Endothelial cell of umbilical vein (primary cell): ENCODE results near the gene KCNE3. TPM values are rescaled to one million over a fixed set of nuclear protein-coding genes. Genes with fewer than 3 reads are reported as not detected.

Experiments used
- BruUV-seq: library from RNA; stranded (reverse); fragments of 400-500 nt; replicated peaks from 2 replicates; lab custom pipeline; 2021; lab: Mats Ljungman, UMichigan
- CTCF ChIA-PET: fragments of 300-600, 350-600 bp; sonication (Branson Sonifier 250); formaldehyde crosslinking; loops from one replicate; lab custom pipeline; 2021; ENCODE audit warnings: antibody characterized with exemption, inconsistent platforms; lab: Charles Lee
- POLR2A ChIA-PET: fragments of 300-600, 350-600 bp; sonication (Branson Sonifier 250); formaldehyde crosslinking; loops from one replicate; lab custom pipeline; 2021; ENCODE audit warnings: antibody characterized with exemption, inconsistent platforms; lab: Charles Lee
- DNase-seq: peaks from one replicate; pipeline ENCODE4 v3.0.0-alpha.2; 2011; ENCODE audit warnings: low read depth, low spot score
- FAIRE-seq: peaks from 2 replicates; lab custom pipeline; 2011; peaks lifted over from hg19 to GRCh38; lab: Jason Lieb, UNC
- H2AFZ ChIP-seq: 2 replicates; pipeline ENCODE4 v1.6.0; 2012; ENCODE audit warnings: low read depth, low read length, control low read depth, inconsistent platforms
- H3K27ac ChIP-seq: 2 replicates; pipeline ENCODE4 v1.5.1; 2011; ENCODE audit warnings: low read depth, mild to moderate bottlenecking, control low read depth, low read length, moderate library complexity; ENCODE audit not compliant: insufficient read depth
- H3K27me3 ChIP-seq, 2 experiments: 2 replicates each; pipeline versions ENCODE4 v1.6.0 to v1.6.1; 2011; ENCODE audit warnings: low read length in 2 of 2, mixed read lengths in 1 of 2; ENCODE audit not compliant: control insufficient read depth in 2 of 2, insufficient read depth in 2 of 2
- H3K36me3 ChIP-seq, 2 experiments: 2 replicates in 1 of 2; 3 replicates in 1 of 2; pipeline ENCODE4 v1.5.1; 2011; ENCODE audit warnings: low read length in 2 of 2, mild to moderate bottlenecking in 1 of 2, moderate library complexity in 1 of 2; ENCODE audit not compliant: control insufficient read depth in 2 of 2, insufficient read depth in 2 of 2; ENCODE audit errors: extremely low read depth in 1 of 2
- H3K4me1 ChIP-seq: 3 replicates; pipeline ENCODE4 v1.5.1; 2011; ENCODE audit warnings: mild to moderate bottlenecking, low read length; ENCODE audit not compliant: control insufficient read depth, insufficient read depth; ENCODE audit errors: extremely low read depth
- H3K4me2 ChIP-seq: 2 replicates; pipeline ENCODE4 v1.6.1; 2011; ENCODE audit warnings: low read length, control low read depth, mixed read lengths; ENCODE audit not compliant: insufficient read depth
- H3K4me3 ChIP-seq, 3 experiments: fragments of 200-600 bp in 1 of 3; sonication (generic), shearing (Covaris generic) in 1 of 3; replicated peaks in 1 of 3; 2 replicates each; pipeline ENCODE4 v1.5.1; 2011 to 2016; ENCODE audit warnings: control low read depth in 3 of 3, low read length in 3 of 3, mild to moderate bottlenecking in 2 of 3, inconsistent platforms in 1 of 3, low read depth in 1 of 3, moderate library complexity in 1 of 3; ENCODE audit not compliant: insufficient read depth in 1 of 3
- H3K79me2 ChIP-seq: 2 replicates; pipeline ENCODE4 v1.6.0; 2012; ENCODE audit warnings: low read length, inconsistent platforms; ENCODE audit not compliant: control insufficient read depth, insufficient read depth
- H3K9ac ChIP-seq: replicated peaks from 2 replicates; pipeline ENCODE3; 2011; ENCODE audit warnings: low read length, control low read depth; ENCODE audit not compliant: insufficient read depth; ENCODE audit errors: extremely low read depth
- H3K9me1 ChIP-seq: replicated peaks from 3 replicates; pipeline ENCODE4 v1.6.0; 2011; ENCODE audit warnings: mild to moderate bottlenecking, low read length; ENCODE audit not compliant: control insufficient read depth, insufficient read depth; ENCODE audit errors: extremely low read depth
- H3K9me3 ChIP-seq: replicated peaks from 2 replicates; pipeline ENCODE4 v1.5.1; 2012; ENCODE audit warnings: low read length, inconsistent platforms; ENCODE audit not compliant: control insufficient read depth, insufficient read depth
- H4K20me1 ChIP-seq: replicated peaks from 2 replicates; pipeline ENCODE3; 2011; ENCODE audit warnings: mild to moderate bottlenecking, low read length; ENCODE audit not compliant: control insufficient read depth, insufficient read depth; ENCODE audit errors: extremely low read depth
- EZH2 ChIP-seq: IDR thresholded peaks from 2 replicates; pipeline ENCODE4 v1.6.1; 2012; ENCODE audit warnings: borderline replicate concordance, low read depth, mild to moderate bottlenecking, moderate library complexity, low read length, inconsistent platforms; ENCODE audit not compliant: severe bottlenecking
- FOS ChIP-seq: IDR thresholded peaks from 2 replicates; pipeline ENCODE4 v1.6.1; 2011; ENCODE audit warnings: mild to moderate bottlenecking, low read length, moderate library complexity, borderline replicate concordance; ENCODE audit not compliant: insufficient read depth
- GATA2 ChIP-seq: IDR thresholded peaks from 2 replicates; pipeline ENCODE4 v1.7.0; 2011; ENCODE audit warnings: low read depth, mild to moderate bottlenecking, moderate library complexity, mixed read lengths, low read length; ENCODE audit not compliant: insufficient read length, insufficient read depth
- JUN ChIP-seq: IDR thresholded peaks from 2 replicates; pipeline ENCODE4 v1.6.1; 2011; ENCODE audit warnings: borderline replicate concordance, low read depth; ENCODE audit not compliant: insufficient read length, insufficient read depth
- MYC ChIP-seq: IDR thresholded peaks from one replicate; pipeline ENCODE4 v1.6.1; 2011; ENCODE audit warnings: mild to moderate bottlenecking, low read depth, low read length
- POLR2A ChIP-seq: IDR thresholded peaks from 2 replicates; pipeline ENCODE4 v1.6.1; 2012; ENCODE audit warnings: low read depth, mild to moderate bottlenecking, control low read depth, low read length
- POLR2AphosphoS5 ChIP-seq: IDR thresholded peaks from 2 replicates; pipeline ENCODE4 v1.6.1; 2012; ENCODE audit warnings: low read depth, mild to moderate bottlenecking, control low read depth, low read length, moderate library complexity; ENCODE audit not compliant: insufficient read depth
- dilution Hi-C: fragments of 300-500 bp; cut with MboI; formaldehyde crosslinking; loops from one replicate; pipeline ENCODE4 v1.15.0; 2019; ENCODE audit warnings: low sequenced_read_pairs; ENCODE audit not compliant: extremely low pct_ligation_motif_present
- intact Hi-C: fragments of 100-400 bp; cut with micrococcal nuclease; formaldehyde crosslinking; loops from one replicate; pipeline ENCODE4 v1.10.0; 2022
- polyA plus RNA-seq, 4 experiments: library from polyadenylated mRNA; depleted of rRNA in 3 of 4; stranded (reverse) in 3 of 4; unstranded in 1 of 4; fragments of >200 nt; gene quantifications; 2 replicates each; pipeline versions ENCODE4 v1.2.1 to v1.2.3, GENCODE V29; 2011 to 2012; ENCODE audit warnings: missing spikeins in 1 of 4
- total RNA-seq: library from RNA; stranded (reverse); gene quantifications from 2 replicates; pipeline ENCODE4 v1.2.3, GENCODE V29; 2021
- TF ChIP-seq, protein P1 (sequence below), 2 donors: IDR thresholded peaks; 1 replicate in 1 of 2; 2 replicates in 1 of 2; pipeline ENCODE4 v1.5.1; 2011; ENCODE audit warnings: low read length in 2 of 2, mild to moderate bottlenecking in 2 of 2, moderate library complexity in 2 of 2, control low read depth in 1 of 2, inconsistent platforms in 1 of 2, low read depth in 1 of 2; ENCODE audit not compliant: insufficient read depth in 1 of 2; ENCODE audit errors: extremely low read depth in 1 of 2
- TF ChIP-seq, protein P2 (sequence below): IDR thresholded peaks from 2 replicates; pipeline ENCODE4 v1.6.1; 2011; ENCODE audit not compliant: insufficient read depth, insufficient read length

The KCNE3 gene
- total and polyA plus RNA-seq, 2 donors (not counting 3 experiments of a cell fraction or from before 2014, with no cell fraction given): 0.97 to 2.2 TPM

DNA sequence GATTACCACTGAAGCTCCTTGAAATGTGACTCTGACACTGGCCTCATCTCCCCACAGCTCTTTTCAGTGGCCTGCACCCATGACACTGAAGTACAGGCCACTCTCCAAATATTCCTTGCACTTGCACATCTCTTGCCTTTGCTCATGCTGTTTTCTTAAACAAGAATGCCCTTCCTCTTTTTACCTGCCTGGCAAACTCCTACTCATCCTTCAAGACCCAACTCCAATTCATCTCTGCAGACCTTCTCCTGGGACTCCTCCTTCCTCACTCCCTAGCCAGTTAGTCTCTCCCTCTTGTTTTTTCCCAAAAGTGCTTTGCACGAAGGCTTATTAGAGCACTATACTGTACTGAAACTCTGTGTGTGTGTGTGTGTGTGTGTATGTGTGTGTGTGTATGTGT, 2.6 kb downstream of the KCNE3 start:
- H3K36me3 ChIP-seq: no peaks in the 10 kb centered on the region
- intact Hi-C loops (no loop called here), dilution Hi-C loops (no loop called here)
- DNase-seq: no peak
- TF ChIP-seq JUN (no peak), MYC (no peak), GATA2 (no peak), EZH2 (no peak), FOS (no peak), POLR2A (no peak), POLR2AphosphoS5 (no peak)
- TF ChIP-seq, protein P1, sequence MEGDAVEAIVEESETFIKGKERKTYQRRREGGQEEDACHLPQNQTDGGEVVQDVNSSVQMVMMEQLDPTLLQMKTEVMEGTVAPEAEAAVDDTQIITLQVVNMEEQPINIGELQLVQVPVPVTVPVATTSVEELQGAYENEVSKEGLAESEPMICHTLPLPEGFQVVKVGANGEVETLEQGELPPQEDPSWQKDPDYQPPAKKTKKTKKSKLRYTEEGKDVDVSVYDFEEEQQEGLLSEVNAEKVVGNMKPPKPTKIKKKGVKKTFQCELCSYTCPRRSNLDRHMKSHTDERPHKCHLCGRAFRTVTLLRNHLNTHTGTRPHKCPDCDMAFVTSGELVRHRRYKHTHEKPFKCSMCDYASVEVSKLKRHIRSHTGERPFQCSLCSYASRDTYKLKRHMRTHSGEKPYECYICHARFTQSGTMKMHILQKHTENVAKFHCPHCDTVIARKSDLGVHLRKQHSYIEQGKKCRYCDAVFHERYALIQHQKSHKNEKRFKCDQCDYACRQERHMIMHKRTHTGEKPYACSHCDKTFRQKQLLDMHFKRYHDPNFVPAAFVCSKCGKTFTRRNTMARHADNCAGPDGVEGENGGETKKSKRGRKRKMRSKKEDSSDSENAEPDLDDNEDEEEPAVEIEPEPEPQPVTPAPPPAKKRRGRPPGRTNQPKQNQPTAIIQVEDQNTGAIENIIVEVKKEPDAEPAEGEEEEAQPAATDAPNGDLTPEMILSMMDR (IDR thresholded peaks at IDR 0.05; ENCODE audit: extremely low read depth in 1 of 2, insufficient read depth in 1 of 2, low read depth in 1 of 2, low read length in 2 of 2): no peak
- TF ChIP-seq, protein P2, sequence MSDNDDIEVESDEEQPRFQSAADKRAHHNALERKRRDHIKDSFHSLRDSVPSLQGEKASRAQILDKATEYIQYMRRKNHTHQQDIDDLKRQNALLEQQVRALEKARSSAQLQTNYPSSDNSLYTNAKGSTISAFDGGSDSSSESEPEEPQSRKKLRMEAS: no peak
- BruUV-seq: no TSS peak
- no peaks in the 10 kb centered on the region for H3K79me2 ChIP-seq
- H2AFZ ChIP-seq: no peak overlapping the region
- POLR2A ChIA-PET: no interaction called here
- H3K9ac ChIP-seq: no peak overlapping the region
- H4K20me1 ChIP-seq: no peaks in the 10 kb centered on the region
- no peak overlapping the region for H3K4me2 ChIP-seq
- H3K4me1 ChIP-seq: peaks cover 11% of the 10 kb centered on the region
- H3K9me1 ChIP-seq: no peaks in the 10 kb centered on the region
- no peaks in the 10 kb centered on the region for H3K9me3 ChIP-seq
- CTCF ChIA-PET: interaction anchor here (0.6 to 5.4 kb wide), 5 partner anchors 11 to 521 kb away, joined by 3 to 38 read pairs (median 6); no protein-coding TSS in a partner anchor
- H3K27ac ChIP-seq: no peak overlapping the region
- no peak for FAIRE-seq
- H3K4me3 ChIP-seq: no peak overlapping the region
- H3K27me3 ChIP-seq: peaks cover 16 to 23% of the 10 kb centered on the region in 2 experiments
